Calu3 (cell line): ENCODE data around the gene COMT. TPM values are rescaled to one million over a fixed set of nuclear protein-coding genes. Genes with fewer than 3 reads are reported as not detected.

Experiments
- BruUV-seq: library from RNA; stranded (reverse); fragments of 400-500 nt; replicated peaks from 2 replicates; lab custom pipeline; 2021; lab: Mats Ljungman, UMichigan
- CTCF ChIA-PET: fragments of 300-600 bp; sonication (Branson Sonifier 250); formaldehyde crosslinking; loops from one replicate; lab custom pipeline; 2022; ENCODE audit warnings: antibody characterized with exemption; lab: Charles Lee
- DNase-seq: peaks from one replicate; pipeline ENCODE4 v3.0.0; 2022
- H3K27ac Mint-ChIP-seq: one replicate; pipeline ENCODE4 v1.8.0; 2022; ENCODE audit warnings: mixed read lengths; ENCODE audit not compliant: unreplicated experiment
- H3K27me3 Mint-ChIP-seq: one replicate; pipeline ENCODE4 v1.8.0; 2022; ENCODE audit warnings: mixed read lengths; ENCODE audit not compliant: unreplicated experiment
- H3K36me3 Mint-ChIP-seq: one replicate; pipeline ENCODE4 v1.8.0; 2022; ENCODE audit warnings: mild to moderate bottlenecking, moderate library complexity, mixed read lengths; ENCODE audit not compliant: insufficient read depth, unreplicated experiment
- H3K4me1 Mint-ChIP-seq: one replicate; pipeline ENCODE4 v1.8.0; 2022; ENCODE audit warnings: mild to moderate bottlenecking, low read depth, mixed read lengths; ENCODE audit not compliant: unreplicated experiment
- H3K4me3 Mint-ChIP-seq: one replicate; pipeline ENCODE4 v1.8.0; 2022; ENCODE audit warnings: mild to moderate bottlenecking, low read depth, moderate library complexity, mixed read lengths; ENCODE audit not compliant: unreplicated experiment
- H3K9me3 Mint-ChIP-seq: one replicate; pipeline ENCODE4 v1.8.0; 2022; ENCODE audit warnings: low read depth, mixed read lengths; ENCODE audit not compliant: unreplicated experiment
- CTCF ChIP-seq: fragments of 200-600 bp; IDR thresholded peaks from one replicate; pipeline ENCODE4 v1.8.0; 2022; ENCODE audit warnings: antibody characterized with exemption; ENCODE audit not compliant: unreplicated experiment
- intact Hi-C: fragments of 100-400 bp; cut with micrococcal nuclease; formaldehyde crosslinking; loops from one replicate; pipeline ENCODE4 v1.10.0; 2022; ENCODE audit not compliant: unreplicated experiment
- total RNA-seq: library from RNA; stranded (reverse); gene quantifications from 2 replicates; pipeline ENCODE4 v1.2.3, GENCODE V29; 2022

COMT gene
- total RNA-seq, 1 experiment from 2014 or later = 170 TPM

GRCh38 chr22:19929586-19930550 is 11.7 kb upstream of the COMT start:
- CTCF ChIA-PET = no interaction called here

GRCh38 chr22:19930551-19931486 is 10.8 kb upstream of the COMT start:
- BruUV-seq = no TSS peak
- Mint-ChIP-seq H3K9me3 (peaks cover 3% of the 10 kb centered on the region), H3K36me3 (peaks cover 3% of the 10 kb centered on the region), H3K4me3 (no peak overlapping the region), H3K27me3 (no peaks in the 10 kb centered on the region), H3K27ac (no peak overlapping the region), H3K4me1 (no peaks in the 10 kb centered on the region)
- TF ChIP-seq CTCF = no peak
- intact Hi-C loops = no loop called here
- no peak for DNase-seq
- CTCF ChIA-PET = no interaction called here

More at GRCh38 chr22:19929586-19930550, 11.7 kb upstream of the COMT start:
- intact Hi-C loops = no loop called here
- H3K36me3 Mint-ChIP-seq = peaks cover 3% of the 10 kb centered on the region
- H3K4me3 Mint-ChIP-seq = no peak overlapping the region
- H3K9me3 Mint-ChIP-seq = no peaks in the 10 kb centered on the region
- no peak for TF ChIP-seq CTCF
- H3K27me3 Mint-ChIP-seq = no peaks in the 10 kb centered on the region
- no peak for DNase-seq
- H3K27ac Mint-ChIP-seq = no peak overlapping the region
- H3K4me1 Mint-ChIP-seq = no peaks in the 10 kb centered on the region
- BruUV-seq = no TSS peak

GRCh38 chr22:19931514-19931913 is 10.1 kb upstream of the COMT start:
- Mint-ChIP-seq H3K4me3 (no peak overlapping the region), H3K36me3 (peaks cover 3% of the 10 kb centered on the region), H3K27me3 (no peaks in the 10 kb centered on the region), H3K4me1 (no peaks in the 10 kb centered on the region), H3K27ac (no peak overlapping the region), H3K9me3 (peaks cover 7% of the 10 kb centered on the region)
- CTCF ChIA-PET = interaction anchor here (0.6 to 0.7 kb wide), 2 partner anchors 9 to 21 kb away, joined by 3 to 5 read pairs; no protein-coding TSS in a partner anchor
- no TSS peak for BruUV-seq
- intact Hi-C loops = no loop called here
- no peak for DNase-seq
- no peak for TF ChIP-seq CTCF
